VCaP (cell line): ENCODE measurements around the gene CCPG1.
"Not testable (repeated sequence)": the region's sequence is repeated elsewhere in the genome, so short reads cannot be mapped to it uniquely, and the experiment has no call there.

Experiments used
- H3K27ac ChIP-seq: fragments of 450-650 bp; 2 replicates; pipeline ENCODE4 v1.5.1; 2017
- CTCF ChIP-seq: fragments of 450-650 bp; conservative IDR thresholded peaks from 2 replicates; pipeline ENCODE4 v1.5.1; 2017; ENCODE audit warnings: mild to moderate bottlenecking, moderate library complexity

The CCPG1 gene

GRCh38 chr15:55407498-55408011 lies 604 bp downstream of the CCPG1 start:
- no peak for TF ChIP-seq CTCF
- peak overlapping the region; percentile 76 for H3K27ac ChIP-seq

GRCh38 chr15:55403531-55403930 lies 4.6 kb downstream of the CCPG1 start:
- no peak overlapping the region for H3K27ac ChIP-seq
- no peak for TF ChIP-seq CTCF

- TF ChIP-seq CTCF = no peak
- H3K27ac ChIP-seq = no peak overlapping the region
Measured at GRCh38 chr15:55402707-55403106, 5.5 kb downstream of the CCPG1 start.

DNA sequence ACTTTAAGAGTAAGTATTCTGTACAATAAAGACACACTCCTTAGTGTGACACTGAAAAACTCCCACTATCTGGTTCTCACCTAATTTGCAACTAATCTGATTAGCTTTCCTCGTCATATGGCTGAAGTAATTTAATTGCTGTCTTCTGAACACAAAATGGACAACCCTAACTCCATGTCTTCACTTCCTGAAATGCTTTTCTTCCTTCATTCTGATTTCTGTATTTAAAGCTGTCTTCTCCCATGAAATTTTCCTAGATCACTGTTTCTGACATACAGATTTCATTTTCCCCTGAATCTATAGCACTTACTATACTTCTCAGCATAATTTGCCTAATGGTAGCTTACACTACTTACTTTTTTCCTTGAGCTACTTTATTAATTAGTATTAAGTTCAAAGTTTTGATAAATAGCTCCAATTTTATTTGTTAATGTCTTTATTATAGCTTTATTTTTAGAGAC lies 6.3 kb downstream of the CCPG1 start:
- TF ChIP-seq CTCF = no peak
- no peak overlapping the region for H3K27ac ChIP-seq

DNA sequence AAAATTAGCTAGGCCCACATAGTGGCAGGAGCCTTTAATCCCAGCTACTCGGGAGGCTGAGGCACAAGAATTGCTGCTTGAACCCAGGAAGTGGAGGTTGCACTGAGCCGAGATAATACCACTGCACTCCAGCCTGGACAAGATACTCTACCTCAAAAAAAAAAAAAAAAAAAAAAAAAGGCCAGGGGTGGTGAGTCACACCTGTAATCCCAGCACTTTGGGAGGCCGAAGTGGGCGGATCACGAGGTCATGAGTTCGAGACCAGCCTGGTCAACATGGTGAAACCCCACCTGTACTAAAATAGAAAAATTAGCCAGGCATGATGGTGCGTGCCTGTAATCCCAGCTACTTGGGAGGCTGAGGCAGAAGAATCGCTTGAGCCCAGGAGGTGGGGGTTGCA lies 8.1 kb downstream of the CCPG1 start:
- not testable (repeated sequence) for H3K27ac ChIP-seq

- H3K27ac ChIP-seq = no peak overlapping the region
- no peak for TF ChIP-seq CTCF
Measured at GRCh38 chr15:55398243-55398642, 9.9 kb downstream of the CCPG1 start.

DNA sequence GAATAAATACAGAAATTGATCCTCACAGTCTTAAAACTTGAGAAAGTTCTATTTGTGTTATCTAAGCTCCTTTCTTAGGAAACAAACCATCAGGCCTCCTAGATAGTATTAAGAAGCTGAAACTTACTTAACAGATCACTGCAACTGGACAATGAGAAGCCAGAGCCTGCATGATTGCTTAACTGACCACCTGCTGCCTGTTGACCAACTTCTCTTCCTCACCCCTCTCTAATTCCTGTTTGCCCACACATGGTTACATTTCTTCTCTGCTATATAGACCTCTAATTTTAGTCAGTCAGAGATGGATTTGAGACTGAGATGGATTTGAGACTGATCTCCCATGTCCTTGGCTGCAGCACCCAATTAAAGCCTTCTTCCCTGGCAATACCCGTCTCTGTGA lies 13.5 kb downstream of the CCPG1 start:
- TF ChIP-seq CTCF = no peak

GRCh38 chr15:55389264-55389607 lies 18.9 kb downstream of the CCPG1 start:
- no peak for TF ChIP-seq CTCF
- no peak overlapping the region for H3K27ac ChIP-seq

More for the DNA sequence above, 13.5 kb downstream of the CCPG1 start:
- H3K27ac ChIP-seq = peak overlapping the region; percentile 79
